GM21737 (cell line): ENCODE results near the gene GRIPAP1.

Source experiments
- ATAC-seq: cut with Tn5 transposase; IDR thresholded peaks from one replicate; pipeline ENCODE4 v1.9.1; 2021; ENCODE audit warnings: mild to moderate bottlenecking, moderate library complexity; ENCODE audit not compliant: unreplicated experiment

Gene GRIPAP1

GRCh38 chrX:48927123-48927522 is 74.9 kb downstream of the GRIPAP1 start:
- ATAC-seq: no peak

GRCh38 chrX:48924270-48924669 is 77.8 kb downstream of the GRIPAP1 start:
- ATAC-seq: no peak

- no peak for ATAC-seq
Observed at GRCh38 chrX:48923771-48924170, 78.3 kb downstream of the GRIPAP1 start.
